Ishikawa (cell line): ENCODE results near the gene SYNE1.

Source experiments
- EP300 ChIP-seq: IDR thresholded peaks from 2 replicates; pipeline ENCODE4 v1.6.1; 2012; ENCODE audit warnings: borderline replicate concordance
- RAD21 ChIP-seq: IDR thresholded peaks from 2 replicates; pipeline ENCODE4 v1.6.1; 2012; ENCODE audit warnings: low read depth
- TAF1 ChIP-seq: IDR thresholded peaks from 2 replicates; pipeline ENCODE4 v1.6.1; 2012; ENCODE audit warnings: low read depth, mild to moderate bottlenecking
- YY1 ChIP-seq: IDR thresholded peaks from 2 replicates; pipeline ENCODE4 v1.6.1; 2012; ENCODE audit warnings: low read depth
- TF ChIP-seq, protein P1 (sequence below): IDR thresholded peaks from 2 replicates; pipeline ENCODE4 v1.6.1; 2012
- TF ChIP-seq, protein P2 (sequence below): IDR thresholded peaks from 2 replicates; pipeline ENCODE4 v1.6.1; 2012; ENCODE audit warnings: low read depth, mild to moderate bottlenecking

DNA sequence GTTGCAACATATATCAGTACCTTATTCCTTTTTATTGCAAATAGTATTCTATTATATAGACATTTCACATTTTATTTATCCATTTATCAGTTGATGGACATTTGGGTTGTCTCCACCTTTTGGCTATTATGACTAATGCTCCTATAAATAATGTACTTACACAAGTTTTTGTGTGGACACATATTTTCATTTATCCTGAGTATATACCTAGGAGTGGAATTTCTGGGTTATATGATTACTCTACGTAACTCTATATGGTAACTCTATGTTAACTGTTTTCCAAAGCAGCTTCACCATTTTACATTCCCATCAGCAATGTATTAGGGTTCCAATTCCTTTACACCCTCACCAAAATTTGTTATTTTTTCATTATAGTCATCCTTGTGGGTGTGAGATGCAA is 424.7 kb downstream of the SYNE1 start:
- no peak for TF ChIP-seq RAD21
- TF ChIP-seq, protein P1, sequence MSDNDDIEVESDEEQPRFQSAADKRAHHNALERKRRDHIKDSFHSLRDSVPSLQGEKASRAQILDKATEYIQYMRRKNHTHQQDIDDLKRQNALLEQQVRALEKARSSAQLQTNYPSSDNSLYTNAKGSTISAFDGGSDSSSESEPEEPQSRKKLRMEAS: no peak
- TF ChIP-seq EP300: no peak
- TF ChIP-seq YY1: no peak
- no peak for TF ChIP-seq TAF1
- TF ChIP-seq, protein P2, sequence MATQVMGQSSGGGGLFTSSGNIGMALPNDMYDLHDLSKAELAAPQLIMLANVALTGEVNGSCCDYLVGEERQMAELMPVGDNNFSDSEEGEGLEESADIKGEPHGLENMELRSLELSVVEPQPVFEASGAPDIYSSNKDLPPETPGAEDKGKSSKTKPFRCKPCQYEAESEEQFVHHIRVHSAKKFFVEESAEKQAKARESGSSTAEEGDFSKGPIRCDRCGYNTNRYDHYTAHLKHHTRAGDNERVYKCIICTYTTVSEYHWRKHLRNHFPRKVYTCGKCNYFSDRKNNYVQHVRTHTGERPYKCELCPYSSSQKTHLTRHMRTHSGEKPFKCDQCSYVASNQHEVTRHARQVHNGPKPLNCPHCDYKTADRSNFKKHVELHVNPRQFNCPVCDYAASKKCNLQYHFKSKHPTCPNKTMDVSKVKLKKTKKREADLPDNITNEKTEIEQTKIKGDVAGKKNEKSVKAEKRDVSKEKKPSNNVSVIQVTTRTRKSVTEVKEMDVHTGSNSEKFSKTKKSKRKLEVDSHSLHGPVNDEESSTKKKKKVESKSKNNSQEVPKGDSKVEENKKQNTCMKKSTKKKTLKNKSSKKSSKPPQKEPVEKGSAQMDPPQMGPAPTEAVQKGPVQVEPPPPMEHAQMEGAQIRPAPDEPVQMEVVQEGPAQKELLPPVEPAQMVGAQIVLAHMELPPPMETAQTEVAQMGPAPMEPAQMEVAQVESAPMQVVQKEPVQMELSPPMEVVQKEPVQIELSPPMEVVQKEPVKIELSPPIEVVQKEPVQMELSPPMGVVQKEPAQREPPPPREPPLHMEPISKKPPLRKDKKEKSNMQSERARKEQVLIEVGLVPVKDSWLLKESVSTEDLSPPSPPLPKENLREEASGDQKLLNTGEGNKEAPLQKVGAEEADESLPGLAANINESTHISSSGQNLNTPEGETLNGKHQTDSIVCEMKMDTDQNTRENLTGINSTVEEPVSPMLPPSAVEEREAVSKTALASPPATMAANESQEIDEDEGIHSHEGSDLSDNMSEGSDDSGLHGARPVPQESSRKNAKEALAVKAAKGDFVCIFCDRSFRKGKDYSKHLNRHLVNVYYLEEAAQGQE: no peak
